HL-60/S4 treated with retinoic acid at 250 ng/mL for 4 days and 3 days (cell line): Measurements from ENCODE around the gene CCL5.
"Not testable (repeated sequence)": the region's sequence is repeated elsewhere in the genome, so short reads cannot be mapped to it uniquely, and the experiment has no call there.

Experiments
- in situ Hi-C: fragments of 300-500 bp; cut with MboI; formaldehyde crosslinking; loops from 2 replicates; pipeline ENCODE4 v1.7.0; 2022; ENCODE audit warnings: low sequenced_read_pairs

CCL5 gene

DNA sequence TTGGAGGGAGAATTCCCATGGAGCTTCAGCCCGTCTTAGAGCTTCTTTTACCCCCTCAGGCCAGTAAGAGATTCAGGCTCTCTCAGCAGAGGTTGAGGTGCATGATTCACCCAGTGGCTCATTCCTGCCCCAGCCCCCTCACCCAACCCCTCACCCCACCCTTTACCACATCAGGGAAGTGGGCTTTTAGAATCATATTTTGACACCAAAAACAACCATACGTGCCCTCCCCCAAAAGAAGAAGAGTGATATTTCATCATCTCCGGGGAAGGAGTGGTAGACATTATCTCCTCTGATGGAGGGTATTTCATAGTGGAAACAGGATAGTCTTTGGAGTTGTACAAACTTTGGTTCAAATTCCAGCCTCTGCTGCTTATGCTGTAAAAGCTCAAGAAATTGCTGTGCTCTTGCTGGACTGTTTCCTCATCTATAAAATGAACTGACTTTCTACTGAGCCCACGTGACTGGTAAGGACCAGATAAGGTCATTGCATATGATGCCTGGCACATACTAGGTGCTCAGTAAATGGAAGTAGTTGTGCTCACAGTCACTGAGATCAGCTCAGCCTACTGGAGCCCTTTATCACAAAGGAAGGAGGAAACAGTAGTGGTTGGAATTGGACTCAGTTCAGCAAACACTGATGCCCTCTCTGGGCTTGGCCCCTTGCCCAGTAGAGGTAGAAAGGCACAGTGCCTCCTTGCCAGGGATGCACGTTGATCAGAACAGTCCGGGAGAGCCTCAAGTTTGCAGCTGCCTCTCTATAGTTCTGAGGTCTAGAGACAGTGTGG lies 18.3 kb upstream of the CCL5 start:
- in situ Hi-C loops: no loop called here

DNA sequence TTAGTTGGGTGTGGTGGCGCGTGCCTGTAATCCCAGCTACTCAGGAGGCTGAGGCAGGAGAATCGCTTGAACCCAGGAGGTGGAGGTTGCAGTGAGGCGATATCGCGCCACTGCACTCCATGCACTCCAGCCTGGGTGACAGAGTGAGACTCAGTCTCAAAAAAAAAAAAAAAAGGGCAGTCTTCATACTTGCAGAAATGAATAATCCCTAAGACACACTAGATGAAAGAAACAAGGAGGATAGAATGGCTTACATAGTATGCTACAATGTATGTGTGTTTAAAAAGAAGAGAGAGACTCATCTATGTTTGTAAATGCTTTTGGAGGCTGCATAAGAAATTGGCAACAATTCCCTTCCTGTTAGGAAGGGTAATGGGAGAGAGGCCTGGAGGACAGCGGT lies 17.6 kb upstream of the CCL5 start:
- in situ Hi-C loops: not testable (repeated sequence)

DNA sequence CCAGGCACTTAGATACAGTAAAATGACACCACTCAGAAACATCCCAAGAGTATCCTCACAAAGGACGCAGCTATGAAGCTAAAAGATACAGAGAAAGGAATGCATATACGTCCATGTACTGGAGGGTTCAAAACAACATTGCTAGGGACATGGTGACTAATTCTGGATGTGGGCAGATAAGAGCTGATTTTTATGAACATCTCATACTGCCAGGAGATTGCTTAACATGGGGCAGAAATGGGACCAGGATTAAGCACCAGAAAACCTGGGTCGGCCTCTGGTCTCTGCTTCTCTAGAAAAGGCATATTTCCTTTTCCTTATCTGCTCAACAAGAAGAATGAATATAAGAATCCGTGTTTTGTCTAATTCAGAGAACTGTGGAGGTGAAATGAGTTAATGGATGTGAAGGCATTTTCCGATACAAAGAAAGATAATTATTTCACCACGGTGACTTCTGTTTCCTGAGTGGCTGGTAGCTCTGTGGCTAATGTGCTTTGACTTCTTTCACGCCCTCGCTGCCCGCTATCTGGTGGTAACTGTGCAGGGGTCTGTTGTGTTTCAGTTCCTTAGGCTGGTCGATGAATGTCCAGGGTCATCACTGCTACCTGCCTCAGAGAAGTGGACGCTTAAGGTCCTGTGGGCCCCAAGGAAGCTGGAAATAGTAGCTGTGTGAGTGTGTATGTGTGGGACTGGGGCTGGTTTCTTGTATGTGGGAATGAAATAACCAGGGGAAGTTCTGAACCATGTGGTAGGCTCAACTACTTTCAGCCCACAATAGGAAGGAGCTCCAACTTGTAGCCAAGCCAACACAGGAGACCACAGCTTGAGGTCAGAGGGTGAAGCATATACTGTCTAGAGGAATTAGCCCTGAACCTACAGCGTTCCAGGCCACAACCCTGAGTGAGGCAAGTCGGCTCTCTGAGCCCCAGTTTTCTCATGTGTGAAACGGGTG lies 15.8 kb upstream of the CCL5 start:
- in situ Hi-C loops: no loop called here

DNA sequence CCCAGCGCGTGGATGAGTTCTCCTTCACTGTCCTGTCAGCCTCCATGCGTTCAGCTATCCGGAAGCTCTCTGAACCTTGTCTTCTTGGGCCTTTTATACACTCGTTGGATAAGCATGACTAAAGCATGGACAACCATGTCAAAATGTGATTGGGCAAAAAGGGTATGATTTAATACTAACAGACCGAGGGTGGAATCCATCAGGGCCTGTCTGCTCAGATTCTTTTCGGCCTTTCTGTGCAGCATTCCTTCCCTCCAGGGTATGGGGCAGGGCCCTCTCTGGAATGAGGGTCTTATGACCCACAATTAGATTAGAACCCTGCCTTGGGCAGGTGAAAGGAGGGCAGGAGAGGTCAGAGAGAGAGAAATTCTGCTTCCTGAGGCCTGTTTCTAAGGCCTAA lies 14.0 kb upstream of the CCL5 start:
- in situ Hi-C loops: no loop called here

DNA sequence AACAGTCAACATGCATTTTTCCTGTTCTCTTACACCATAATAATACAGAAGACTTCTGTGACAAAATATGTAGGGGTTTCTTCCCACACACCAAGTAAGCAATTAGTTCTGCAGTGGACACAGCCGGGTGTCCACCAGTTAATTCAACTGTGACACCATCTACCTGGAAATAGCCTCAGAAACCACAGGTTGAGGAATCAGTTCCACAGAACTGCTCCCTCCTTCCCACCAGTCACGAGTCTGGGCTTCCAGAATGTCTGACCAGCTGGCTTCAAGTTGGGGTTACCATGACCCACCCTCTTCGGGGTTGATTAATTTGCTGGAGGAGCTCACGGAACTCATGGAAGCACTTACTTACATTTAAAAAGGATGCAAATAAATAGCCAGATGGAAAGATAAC lies 13.6 kb upstream of the CCL5 start:
- in situ Hi-C loops: no loop called here

DNA sequence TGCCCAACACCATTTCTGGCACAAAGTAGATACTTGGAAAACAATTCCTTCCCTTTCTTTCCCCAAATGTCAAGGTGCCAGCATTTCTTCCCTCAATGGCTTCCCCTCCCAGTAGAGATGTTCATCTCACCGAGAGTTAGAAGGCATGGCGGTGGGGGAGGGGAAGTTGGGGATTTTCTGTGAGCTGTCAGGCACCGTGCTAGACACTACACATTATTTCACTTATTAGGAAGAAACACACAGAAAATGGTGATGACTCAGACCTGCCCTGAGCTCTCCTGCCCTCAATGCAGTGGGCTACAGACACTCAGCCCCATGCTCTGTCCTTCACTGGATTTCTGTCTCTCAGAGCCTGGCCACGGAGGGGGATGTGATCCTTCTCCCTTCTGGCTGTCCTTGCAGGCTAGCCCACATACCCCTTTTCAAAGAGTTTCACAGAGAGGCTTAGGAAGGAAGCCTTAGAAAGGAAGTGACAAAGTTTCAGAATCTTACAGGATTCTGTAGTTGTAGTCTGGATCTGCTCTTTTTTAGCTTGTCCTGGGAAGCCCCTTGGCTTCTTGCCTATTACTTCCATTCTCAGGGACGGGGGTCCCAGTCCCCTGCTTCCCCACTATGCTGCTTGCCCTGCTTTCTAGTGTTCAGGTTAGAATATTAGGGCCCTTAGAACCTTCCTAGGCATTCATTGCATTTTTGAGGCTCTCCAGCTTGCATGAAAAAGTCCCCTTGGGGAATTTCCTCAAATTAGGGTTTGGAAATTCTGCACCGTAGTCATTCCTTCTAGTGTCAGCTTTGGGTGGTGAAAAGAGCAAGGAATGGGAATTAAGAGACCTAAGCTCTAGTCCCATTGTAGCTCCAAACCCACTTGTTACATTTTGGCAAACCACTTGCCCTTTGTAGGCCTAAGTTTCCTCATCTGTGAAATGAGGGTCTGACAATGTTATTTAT lies 12.2 kb upstream of the CCL5 start:
- in situ Hi-C loops: no loop called here

DNA sequence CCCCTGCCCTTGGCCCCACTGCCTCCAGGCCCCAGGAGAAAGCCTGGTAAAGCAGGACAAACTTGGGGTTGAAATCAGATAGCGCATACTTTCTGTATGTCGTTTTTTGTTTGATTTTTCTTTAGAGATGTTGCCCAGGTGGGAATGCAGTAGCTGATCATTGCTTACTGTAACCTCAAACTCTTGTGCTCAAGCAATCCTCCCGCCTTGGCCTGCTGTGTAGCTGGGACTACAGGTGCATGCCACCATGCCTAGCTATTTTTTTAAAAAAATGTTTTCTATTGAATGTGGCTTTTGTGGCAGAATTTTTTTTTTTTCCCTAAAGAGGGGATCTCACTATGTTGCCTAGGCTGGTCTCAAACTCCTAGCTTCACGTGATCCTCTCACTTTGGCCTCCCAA lies 11.1 kb upstream of the CCL5 start:
- in situ Hi-C loops: no loop called here

DNA sequence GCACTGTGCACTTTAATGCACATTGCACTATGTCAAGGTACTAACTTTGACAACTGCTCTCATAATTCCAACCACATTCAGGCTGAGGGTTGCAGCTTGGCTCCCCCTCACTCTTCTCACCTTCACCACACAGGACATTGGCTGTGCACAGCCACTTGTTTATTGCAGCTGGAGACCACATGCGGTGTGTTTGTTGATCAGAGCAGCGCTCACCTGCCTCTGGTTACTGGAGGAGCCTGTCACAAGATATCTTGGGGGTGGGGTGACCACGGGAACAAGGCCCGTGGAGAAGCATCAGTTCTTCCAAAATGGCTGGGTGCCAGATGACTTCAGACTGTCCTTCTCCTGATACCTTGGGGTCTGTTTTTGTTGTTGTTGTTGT lies 10.6 kb upstream of the CCL5 start:
- in situ Hi-C loops: no loop called here

DNA sequence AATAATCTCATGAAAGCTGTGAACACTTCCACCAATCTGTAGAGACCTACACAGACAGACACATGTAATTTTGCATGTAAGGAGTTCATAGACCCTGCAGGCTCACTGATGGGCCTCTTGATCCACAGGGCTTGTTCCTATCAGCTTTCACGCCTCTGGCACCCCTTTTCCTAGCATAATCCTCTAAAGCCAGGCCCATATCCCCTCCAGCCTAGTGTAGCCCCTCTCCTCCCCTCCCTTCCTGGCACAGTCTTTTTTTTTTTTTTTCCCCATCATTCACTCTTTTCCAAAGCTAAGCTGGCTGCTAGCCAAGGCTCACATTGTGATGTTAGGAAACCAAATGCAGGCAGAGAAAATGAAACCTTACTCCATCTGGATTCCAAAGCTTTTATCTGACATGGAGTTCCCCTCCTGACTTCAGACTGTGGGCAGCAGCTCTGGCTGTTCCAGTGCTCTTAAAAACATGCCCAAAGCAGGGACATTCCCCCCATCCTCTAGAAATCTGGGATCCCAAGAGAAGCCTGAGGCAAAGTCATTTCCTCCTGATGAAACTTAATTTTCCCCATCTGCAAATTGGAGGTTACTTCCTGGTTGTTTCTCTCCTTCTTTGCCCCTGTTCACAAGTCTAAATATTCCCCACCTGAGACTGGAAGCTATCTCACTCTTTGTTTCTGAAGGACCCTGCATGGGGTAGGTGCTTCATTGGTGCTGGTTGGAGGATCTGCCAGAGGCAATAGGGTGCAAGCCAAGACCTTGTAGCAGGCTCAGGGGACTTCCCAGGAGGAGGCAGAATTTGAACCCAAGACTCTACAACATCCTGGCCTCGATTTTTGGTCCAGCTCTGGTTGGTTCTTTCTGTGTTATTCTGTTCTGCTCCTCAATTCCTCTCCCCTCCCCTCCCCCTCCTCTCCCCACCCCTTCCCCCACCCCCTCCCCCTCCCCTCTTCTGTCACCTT lies 9.9 kb upstream of the CCL5 start:
- in situ Hi-C loops: loop anchor here (10.0 kb wide), 1 partner anchor 45 kb away; the partner anchor contains the start of gene RDM1

DNA sequence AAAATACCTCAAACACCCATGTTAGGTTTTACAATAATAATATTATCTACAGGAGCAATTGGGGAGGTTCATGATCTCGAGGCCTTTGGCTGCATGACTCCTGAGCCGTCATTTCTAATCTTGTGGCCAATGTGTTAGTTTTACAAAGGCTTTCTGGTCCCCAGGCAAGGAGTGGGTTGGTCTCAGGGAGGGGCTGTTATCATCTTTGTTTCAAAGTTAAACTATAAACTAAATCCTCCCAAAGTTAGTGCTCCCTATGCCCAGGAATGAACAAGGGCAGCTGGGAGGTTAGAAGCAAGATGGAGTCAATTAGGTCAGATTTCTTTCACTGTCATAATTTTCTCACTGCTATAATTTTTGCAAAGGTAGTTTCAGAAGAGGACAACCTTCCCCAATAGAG lies 9.1 kb upstream of the CCL5 start:
- in situ Hi-C loops: loop anchor here (10.0 kb wide), 1 partner anchor 46 kb away; the partner anchor contains the start of gene RDM1

DNA sequence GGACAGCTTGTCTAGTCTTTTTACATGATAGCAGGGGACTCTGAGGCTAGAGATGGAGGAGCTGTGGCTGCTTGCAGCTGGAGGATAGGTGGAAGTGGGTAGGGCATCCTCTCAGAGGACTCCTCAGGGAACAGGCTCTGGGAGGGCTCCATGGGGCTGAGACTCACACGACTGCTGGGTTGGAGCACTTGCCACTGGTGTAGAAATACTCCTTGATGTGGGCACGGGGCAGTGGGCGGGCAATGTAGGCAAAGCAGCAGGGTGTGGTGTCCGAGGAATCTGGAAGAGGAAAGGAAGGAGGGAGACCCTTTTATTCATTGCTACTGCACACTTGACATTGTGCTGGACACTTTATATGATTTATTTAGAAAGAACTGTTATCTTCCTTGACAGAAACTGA lies 1.8 kb downstream of the CCL5 start:
- in situ Hi-C loops: no loop called here

DNA sequence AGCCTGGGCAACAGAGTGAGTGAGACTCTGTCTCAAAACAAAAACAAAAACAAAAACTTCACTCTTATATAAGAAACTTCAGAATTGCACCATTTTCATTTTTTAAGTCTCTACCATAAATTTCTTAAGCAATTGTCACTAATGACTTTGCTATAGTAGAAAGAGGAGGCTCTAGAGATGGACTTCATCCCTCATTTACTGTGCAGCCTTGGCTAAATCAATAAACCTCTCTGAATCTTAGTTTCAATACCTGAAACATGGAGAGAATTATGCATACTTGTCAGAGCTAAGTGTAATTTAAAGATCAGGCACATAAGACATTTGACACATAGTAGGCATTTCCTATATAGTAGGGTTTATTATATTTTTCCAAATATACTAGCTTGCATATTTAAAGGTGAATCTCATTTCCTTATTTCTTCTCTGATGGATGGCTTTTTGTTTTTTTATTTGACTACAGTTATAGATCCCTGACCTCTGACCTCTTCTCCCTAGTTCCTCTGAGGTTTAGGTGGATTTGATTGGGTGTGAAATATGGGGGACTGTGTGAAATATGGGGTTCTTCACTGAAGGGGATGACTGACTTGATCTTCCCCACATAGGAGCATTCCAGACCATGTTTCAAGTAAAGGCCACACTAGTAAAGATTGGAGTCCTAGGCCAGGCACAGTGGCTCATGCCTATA lies 2.7 kb downstream of the CCL5 start:
- in situ Hi-C loops: no loop called here

DNA sequence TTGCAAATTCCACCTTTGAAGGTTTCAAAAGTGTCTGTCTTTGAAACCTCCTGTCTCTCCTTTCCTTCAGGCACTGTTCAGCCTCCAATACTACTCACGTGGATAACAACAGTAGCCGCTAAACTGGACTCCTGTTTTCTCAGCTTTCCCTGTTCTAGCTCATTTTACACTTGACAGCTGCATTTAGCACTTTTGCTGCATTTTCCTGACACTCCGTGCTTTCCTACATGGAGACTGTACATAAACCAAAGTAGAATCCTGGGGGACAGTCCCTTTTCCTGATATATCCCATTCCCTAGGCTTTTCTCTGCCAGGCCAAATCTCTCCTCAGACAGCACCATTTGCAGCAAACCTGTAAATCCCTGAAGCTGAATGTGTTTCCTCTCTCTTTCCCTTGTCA lies 3.6 kb downstream of the CCL5 start:
- in situ Hi-C loops: no loop called here

DNA sequence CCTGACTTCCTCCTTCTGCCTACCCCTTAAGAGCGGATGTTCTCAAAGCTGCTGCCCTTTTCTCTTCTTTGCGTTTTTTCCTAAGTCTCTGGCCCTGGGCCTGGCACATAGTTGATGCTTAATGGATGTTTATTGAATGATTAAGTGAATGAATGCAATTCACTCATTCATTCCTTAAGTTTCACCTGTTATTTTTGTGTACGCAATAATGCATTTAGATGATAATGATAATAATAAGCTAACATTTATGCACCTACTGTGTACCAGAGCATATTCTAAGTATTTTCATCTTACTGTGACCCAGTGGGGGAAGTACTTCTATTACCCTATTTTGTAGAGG lies 4.4 kb downstream of the CCL5 start:
- in situ Hi-C loops: no loop called here

DNA sequence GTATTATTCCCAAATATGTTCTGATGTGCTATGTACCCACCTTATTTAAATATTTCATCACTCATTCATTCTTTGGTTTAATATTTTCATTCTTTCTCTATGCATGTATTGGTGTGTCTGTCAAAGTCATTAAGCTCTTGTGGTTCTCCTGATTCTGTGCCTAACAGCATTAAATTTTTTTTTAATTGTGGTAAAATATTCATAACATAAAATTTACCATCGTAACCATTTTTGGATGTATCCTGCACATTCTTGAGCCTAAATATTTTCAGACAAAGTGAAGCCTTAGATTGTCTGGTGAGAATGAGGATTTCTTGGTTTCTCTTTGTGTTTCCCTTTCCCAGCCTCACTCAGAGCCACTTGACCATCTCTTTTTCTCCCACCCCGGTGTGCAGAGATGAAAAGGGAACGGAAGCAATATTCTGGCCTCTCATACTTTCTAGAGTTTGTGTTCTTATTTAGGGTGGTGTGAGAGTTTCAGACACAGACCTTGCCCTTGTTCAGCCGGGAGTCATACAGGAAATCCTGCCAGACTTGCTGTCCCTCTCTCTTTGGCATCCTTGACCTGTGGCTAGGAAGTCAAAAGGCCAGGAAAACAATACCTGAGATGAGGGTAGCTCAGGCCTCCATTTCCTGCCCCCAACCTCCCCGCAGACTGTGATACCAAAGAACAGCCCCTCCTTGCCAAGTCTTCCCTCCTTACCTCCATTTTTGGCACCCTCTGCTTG lies 4.9 kb downstream of the CCL5 start:
- in situ Hi-C loops: no loop called here

DNA sequence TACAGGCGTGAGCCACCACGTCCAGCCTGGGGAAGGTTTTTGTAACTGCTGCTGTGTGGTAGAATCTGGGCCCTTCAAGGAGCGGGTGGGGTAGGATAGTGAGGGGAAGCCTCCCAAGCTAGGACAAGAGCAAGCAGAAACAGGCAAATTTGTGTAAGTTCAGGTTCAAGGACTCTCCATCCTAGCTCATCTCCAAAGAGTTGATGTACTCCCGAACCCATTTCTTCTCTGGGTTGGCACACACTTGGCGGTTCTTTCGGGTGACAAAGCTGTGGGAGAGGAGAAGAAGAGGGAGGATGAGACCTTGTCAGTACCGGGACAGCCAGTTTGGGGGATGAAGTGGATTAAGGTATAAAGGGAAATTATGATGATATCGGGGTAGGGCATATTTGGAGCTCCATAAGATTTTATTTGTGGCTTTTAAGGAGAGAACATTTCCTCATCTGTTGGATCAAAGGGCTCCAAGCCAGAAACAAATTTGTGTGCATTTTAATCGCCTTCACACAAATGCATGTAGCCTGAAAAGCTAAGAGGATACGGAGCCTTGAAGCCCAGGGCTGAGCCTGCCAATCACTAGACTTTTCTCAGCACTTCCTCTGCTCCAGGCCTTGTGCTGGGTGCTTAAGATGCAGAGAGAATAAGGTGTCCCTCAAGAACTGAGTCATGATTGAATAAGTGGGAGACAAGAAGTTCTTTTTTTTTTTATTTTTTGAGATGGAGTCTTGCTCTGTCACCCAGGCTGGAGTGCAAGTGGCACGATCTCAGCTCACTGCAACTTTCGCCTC lies 7.8 kb downstream of the CCL5 start:
- in situ Hi-C loops: no loop called here

DNA sequence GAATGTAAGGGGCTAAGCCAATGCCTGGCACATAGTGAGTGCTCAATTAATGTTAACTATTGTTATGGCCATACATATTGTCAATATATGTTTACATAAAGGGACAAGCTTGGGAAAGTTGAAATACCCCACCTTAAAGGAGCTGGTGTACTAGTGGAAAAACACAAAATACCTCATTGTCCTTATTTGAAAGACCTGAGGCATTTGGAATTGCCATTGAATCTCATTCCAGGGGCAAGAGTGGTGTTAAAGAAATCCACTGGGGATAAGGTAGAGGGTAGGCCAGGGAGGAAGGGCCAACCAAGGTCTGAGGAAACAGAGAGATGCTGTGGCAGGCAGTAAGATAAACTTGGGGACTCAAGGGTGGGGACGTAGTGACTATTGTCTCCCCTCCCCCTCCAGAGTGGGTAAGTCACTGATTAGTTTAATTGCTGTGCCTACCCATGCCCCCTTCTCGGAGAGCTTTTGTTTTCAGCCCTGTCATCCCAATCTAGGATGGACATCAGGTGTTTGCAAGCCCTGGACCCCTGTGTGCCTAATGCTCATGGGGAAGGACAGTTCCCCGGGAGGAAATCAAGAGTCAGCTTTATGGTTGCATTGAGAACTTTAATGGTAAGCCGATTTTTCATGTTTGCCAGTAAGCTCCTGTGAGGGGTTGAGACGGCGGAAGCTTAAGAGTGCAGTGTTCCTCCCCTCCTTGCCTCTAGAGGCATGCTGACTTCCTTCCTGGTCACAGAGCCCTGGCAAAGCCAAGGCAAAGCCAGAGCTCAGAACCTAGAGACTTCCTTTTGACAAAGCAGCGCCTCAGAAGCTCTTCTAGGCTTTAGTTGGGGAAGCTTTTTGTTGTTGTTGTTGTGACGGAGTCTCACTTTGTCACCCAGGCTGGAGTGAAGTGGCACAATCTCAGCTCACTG lies 9.0 kb downstream of the CCL5 start:
- in situ Hi-C loops: no loop called here
